Peyer's patch (tissue), 4 donors: ENCODE data around the gene TBL1XR1. TPM values are rescaled to one million over a fixed set of nuclear protein-coding genes. Genes with fewer than 3 reads are reported as not detected.

Experiments used
- DNase-seq, 3 donors: peaks; one replicate each; pipeline ENCODE4 v3.0.0-alpha.2; 2017 to 2019
- H3K27ac ChIP-seq, 4 donors: fragments of 200-600 bp; sonication (generic); one replicate each; pipeline ENCODE4 v1.5.1; 2016 to 2019
- H3K27me3 ChIP-seq, 2 donors: fragments of 200-600 bp; sonication (generic); one replicate each; pipeline ENCODE4 v1.5.1; 2019
- H3K36me3 ChIP-seq, 3 donors: fragments of 200-600 bp; sonication (generic); one replicate each; pipeline ENCODE4 v1.5.1; 2016 to 2019
- H3K4me1 ChIP-seq, 4 donors: fragments of 200-600 bp; sonication (generic); one replicate each; pipeline ENCODE4 v1.5.1; 2016 to 2019
- H3K4me3 ChIP-seq, 4 donors: fragments of 200-600 bp; sonication (generic); 1 replicate in 3 of 4; 2 replicates in 1 of 4; pipeline ENCODE4 v1.5.1; 2016 to 2019; ENCODE audit warnings: mild to moderate bottlenecking in 1 of 4
- H3K9me3 ChIP-seq, 4 donors: fragments of 200-600 bp; sonication (generic); one replicate each; pipeline ENCODE4 v1.5.1; 2016 to 2019; ENCODE audit warnings: mild to moderate bottlenecking in 1 of 4
- CTCF ChIP-seq, 6 experiments: fragments of 450-650 bp in 4 of 6; fragments of 200-600 bp in 2 of 6; sonication (generic) in 1 of 6; IDR thresholded peaks; one replicate each; pipeline ENCODE4 v1.5.1; 2017 to 2019; ENCODE audit warnings: antibody characterized with exemption in 6 of 6, mild to moderate bottlenecking in 3 of 6, moderate library complexity in 1 of 6
- POLR2A ChIP-seq, 2 donors: fragments of 450-650 bp; IDR thresholded peaks; one replicate each; pipeline ENCODE4 v1.5.1; 2017; ENCODE audit warnings: antibody characterized with exemption in 2 of 2, mild to moderate bottlenecking in 2 of 2, moderate library complexity in 2 of 2
- total RNA-seq, 4 donors: library from RNA; depleted of rRNA; stranded (reverse); fragments of >200 nt; gene quantifications; one replicate each; pipeline ENCODE4 v1.1.0, GENCODE V29; 2016

The TBL1XR1 gene
- total RNA-seq, 4 donors from 2014 or later: 40.7 to 81.7 (median 69.4) TPM

DNA sequence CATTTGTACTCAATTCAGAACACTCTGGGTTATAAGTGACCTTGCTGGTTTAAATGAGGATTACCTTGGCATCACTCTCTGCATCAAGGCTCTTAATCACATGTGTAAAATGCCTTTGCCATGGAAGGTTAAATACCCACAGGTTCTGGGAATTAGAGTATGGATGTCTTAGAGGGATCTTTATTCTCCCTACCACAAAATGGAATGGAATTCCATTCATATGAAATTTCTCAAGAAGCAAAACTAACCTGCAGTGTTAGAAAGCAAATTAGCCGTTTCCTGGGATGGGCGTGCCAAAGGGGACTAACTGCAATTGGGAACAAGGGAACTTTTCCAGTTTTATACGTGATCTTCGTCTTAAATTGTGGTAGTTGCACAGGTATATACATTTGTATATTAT, 39.8 kb downstream of the TBL1XR1 start:
- no peak for DNase-seq
- H3K27ac ChIP-seq: no peak overlapping the region
- no peak overlapping the region for H3K4me3 ChIP-seq
- TF ChIP-seq CTCF (IDR thresholded peaks at IDR 0.05) (no peak), POLR2A (IDR thresholded peaks at IDR 0.05) (no peak)
- H3K36me3 ChIP-seq: no peaks in the 10 kb centered on the region
- no peaks in the 10 kb centered on the region for H3K9me3 ChIP-seq
- no peaks in the 10 kb centered on the region for H3K27me3 ChIP-seq
- no peaks in the 10 kb centered on the region for H3K4me1 ChIP-seq

- Histone ChIP-seq H3K27ac (no peak overlapping the region), H3K4me3 (no peak overlapping the region), H3K27me3 (no peaks in the 10 kb centered on the region), H3K36me3 (no peaks in the 10 kb centered on the region), H3K9me3 (no peaks in the 10 kb centered on the region), H3K4me1 (peaks cover 0 to 18% (median 7%) of the 10 kb centered on the region in 4 donors)
- TF ChIP-seq CTCF (IDR thresholded peaks at IDR 0.05) (no peak), POLR2A (IDR thresholded peaks at IDR 0.05) (no peak)
- DNase-seq: no peak
Measured at GRCh38 chr3:177154733-177155132, 42.5 kb downstream of the TBL1XR1 start.

DNA sequence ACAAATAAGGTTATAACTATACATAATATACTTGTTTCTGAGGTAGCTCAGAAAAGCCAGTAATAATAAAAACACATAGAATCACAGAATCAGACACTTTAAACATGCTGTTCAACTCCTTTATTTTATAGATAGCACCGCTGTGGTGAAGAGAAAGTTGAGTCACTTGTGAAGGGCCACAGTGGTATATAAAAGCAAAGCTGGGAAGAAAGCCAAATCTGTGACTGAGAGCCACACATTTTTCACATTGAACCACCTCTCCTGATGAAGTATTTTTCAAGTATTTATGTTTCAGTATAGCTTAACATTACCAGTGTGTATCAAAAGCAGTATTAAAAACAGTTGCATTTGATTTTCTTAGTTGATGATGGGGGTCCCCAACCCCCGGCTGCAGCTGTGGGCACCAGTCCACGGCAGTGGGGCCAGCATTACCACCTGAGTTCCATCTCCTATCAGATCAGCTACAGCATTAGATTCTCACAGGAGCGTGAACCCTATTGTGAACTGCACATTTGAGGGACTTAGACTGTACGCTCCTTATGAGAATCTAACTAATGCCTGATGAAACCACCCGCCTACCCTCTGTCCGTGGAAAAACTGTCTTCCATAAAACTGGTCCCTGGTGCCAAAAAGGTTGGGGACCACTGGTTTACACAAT, 46.2 kb downstream of the TBL1XR1 start:
- H3K27me3 ChIP-seq: no peaks in the 10 kb centered on the region
- H3K27ac ChIP-seq: peak overlapping the region in 1 of 4 donors; percentile 2
- DNase-seq: no peak
- no peak overlapping the region for H3K4me3 ChIP-seq
- no peaks in the 10 kb centered on the region for H3K9me3 ChIP-seq
- peaks cover 0 to 31% (median 7%) of the 10 kb centered on the region in 4 donors for H3K4me1 ChIP-seq
- TF ChIP-seq POLR2A (IDR thresholded peaks at IDR 0.05) (no peak), CTCF (IDR thresholded peaks at IDR 0.05) (no peak)
- H3K36me3 ChIP-seq: no peaks in the 10 kb centered on the region

DNA sequence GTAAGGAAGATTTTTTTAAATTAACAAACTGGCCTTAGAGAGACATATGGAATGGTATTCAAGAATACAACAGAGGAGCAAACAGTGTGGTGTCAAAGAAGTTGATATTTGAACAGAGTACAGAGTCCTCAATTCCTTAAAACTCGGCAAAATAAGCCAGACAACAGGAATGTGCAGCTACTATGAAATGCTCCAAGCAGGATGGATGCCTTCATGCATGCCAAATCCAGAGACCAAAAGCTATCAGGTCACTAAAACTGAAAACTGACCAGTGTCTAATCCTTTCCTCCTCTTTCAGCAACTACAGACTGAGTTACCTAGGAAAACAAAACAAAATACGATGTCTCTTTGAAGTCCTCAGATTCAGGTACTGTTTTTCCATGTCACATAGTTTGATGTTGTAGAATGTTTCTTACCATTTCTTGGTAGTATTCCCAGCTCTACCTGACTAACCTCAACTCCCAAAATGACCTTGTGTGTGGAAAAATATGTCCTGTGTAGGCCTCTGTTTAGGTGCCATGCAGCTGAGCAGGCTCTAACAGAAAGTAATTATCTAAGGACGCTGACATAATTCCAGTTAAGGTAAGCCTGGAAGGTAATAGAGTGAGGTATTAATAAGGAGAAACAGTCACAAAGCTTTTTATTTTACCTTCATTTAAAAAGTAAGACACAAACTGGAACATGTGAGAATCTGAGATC, 46.9 kb downstream of the TBL1XR1 start:
- H3K36me3 ChIP-seq: no peaks in the 10 kb centered on the region
- DNase-seq: no peak
- H3K4me3 ChIP-seq: no peak overlapping the region
- no peaks in the 10 kb centered on the region for H3K27me3 ChIP-seq
- peak overlapping the region in 2 of 4 donors; percentile 2 for H3K27ac ChIP-seq
- H3K9me3 ChIP-seq: no peaks in the 10 kb centered on the region
- H3K4me1 ChIP-seq: peaks cover 0 to 35% (median 7%) of the 10 kb centered on the region in 4 donors
- TF ChIP-seq CTCF (IDR thresholded peaks at IDR 0.05): no peak
- TF ChIP-seq POLR2A (IDR thresholded peaks at IDR 0.05): no peak

DNA sequence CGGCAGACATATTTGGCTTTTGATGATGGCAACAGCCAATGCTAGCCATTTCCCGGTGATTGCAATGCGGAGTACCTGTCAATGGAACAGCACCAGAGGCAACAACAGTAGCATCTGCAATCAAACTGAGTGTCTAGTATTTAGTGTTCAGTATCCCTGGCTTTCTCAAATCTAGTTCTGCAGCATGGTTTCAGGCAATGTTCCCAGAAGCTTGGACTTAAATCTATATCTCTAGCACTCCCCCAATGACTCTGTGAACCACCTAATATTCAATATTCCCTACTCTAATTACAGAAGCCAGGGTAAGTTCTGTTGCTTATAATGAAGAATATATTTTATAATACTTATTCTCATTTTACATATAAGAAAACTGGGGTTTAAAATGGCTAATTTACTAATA, 48.2 kb downstream of the TBL1XR1 start:
- Histone ChIP-seq H3K36me3 (no peaks in the 10 kb centered on the region), H3K4me1 (peaks cover 0 to 42% (median 7%) of the 10 kb centered on the region in 4 donors), H3K27me3 (no peaks in the 10 kb centered on the region), H3K27ac (no peak overlapping the region), H3K9me3 (no peaks in the 10 kb centered on the region), H3K4me3 (no peak overlapping the region)
- TF ChIP-seq POLR2A (IDR thresholded peaks at IDR 0.05) (no peak), CTCF (IDR thresholded peaks at IDR 0.05) (no peak)
- DNase-seq: no peak
